GM21526 (cell line): ENCODE measurements around the gene HEXIM2.
"Not testable (repeated sequence)": the region's sequence is repeated elsewhere in the genome, so short reads cannot be mapped to it uniquely, and the experiment has no call there.

Experiments used
- ATAC-seq: cut with Tn5 transposase; IDR thresholded peaks from one replicate; pipeline ENCODE4 v1.9.1; 2021; ENCODE audit warnings: moderate library complexity; ENCODE audit not compliant: unreplicated experiment, low FRiP score

The HEXIM2 gene

DNA sequence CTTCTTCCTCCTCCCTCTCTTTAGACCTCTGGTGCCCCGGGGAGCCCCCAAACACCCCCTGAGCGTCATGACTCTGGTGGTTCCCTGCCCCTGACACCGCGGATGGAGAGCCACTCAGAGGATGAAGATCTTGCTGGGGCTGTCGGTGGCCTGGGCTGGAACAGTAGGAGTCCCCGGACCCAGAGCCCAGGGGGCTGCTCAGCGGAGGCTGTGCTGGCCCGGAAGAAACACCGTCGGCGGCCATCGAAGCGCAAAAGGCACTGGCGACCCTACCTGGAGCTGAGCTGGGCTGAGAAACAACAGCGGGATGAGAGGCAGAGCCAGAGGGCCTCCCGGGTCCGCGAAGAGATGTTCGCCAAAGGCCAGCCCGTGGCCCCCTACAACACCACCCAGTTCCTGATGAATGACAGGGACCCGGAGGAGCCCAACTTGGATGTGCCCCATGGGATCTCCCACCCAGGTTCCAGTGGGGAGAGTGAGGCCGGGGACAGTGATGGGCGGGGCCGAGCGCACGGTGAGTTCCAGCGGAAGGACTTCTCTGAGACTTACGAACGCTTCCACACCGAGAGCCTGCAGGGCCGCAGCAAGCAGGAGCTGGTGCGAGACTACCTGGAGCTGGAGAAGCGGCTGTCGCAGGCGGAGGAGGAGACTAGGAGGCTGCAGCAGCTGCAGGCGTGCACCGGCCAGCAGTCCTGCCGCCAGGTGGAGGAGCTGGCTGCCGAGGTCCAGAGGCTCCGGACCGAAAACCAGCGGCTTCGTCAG lies 7.5 kb downstream of the HEXIM2 start:
- ATAC-seq: no peak

DNA sequence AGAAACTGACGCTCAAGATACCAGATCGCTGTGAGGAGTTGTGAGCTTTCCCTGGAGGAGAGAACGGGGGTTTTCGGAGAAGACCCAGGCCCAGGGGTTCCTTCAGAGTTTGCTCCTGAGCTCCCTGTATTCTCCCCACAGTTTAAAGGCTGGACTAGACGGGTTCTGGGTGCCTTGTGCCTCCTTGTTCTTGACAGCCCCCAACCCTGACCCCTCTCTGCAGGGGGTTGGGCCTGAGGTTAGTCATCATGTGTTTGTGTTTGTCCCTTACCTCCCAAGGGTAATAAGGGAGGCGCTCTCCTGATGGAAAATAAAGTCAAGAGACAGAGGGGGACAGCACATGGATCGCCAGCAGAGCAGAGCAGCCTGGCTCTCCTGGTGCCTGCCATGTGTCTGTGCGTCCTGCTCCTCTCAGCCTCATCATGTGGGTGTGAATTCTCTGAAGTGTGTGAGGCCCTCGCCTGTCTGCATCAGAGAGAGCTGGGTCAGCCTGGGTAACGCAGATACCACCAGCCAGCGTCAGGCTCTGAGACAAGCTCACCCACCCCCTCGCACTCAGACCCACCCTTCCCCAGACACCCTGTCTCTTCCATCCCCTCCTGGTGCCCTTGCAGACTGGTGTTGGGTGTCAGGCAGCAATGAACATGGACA lies 8.7 kb downstream of the HEXIM2 start:
- ATAC-seq: no peak

DNA sequence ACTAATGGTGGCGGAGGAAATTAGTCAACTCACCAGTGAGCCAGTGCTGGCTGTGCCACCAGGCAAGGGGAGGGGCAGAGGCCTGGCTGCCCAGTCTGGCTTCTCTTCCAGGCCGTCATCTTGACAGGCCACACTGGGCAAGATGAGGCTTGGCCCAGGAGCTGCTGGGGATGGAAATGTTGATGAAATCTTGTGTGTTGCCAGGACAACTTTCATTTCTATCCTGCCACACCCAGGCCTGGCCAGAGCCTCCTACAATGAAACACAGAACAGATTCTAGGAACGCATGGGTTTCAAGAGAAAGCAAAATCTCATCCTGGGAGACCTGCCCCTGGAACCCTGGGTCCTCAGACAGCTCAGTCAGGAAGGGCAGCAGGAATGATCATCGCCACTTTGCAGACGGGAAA lies 9.3 kb downstream of the HEXIM2 start:
- no peak for ATAC-seq

GRCh38 chr17:45171338-45172231 lies 9.9 kb downstream of the HEXIM2 start:
- no peak for ATAC-seq

GRCh38 chr17:45172232-45172540 lies 10.5 kb downstream of the HEXIM2 start:
- ATAC-seq: no peak

DNA sequence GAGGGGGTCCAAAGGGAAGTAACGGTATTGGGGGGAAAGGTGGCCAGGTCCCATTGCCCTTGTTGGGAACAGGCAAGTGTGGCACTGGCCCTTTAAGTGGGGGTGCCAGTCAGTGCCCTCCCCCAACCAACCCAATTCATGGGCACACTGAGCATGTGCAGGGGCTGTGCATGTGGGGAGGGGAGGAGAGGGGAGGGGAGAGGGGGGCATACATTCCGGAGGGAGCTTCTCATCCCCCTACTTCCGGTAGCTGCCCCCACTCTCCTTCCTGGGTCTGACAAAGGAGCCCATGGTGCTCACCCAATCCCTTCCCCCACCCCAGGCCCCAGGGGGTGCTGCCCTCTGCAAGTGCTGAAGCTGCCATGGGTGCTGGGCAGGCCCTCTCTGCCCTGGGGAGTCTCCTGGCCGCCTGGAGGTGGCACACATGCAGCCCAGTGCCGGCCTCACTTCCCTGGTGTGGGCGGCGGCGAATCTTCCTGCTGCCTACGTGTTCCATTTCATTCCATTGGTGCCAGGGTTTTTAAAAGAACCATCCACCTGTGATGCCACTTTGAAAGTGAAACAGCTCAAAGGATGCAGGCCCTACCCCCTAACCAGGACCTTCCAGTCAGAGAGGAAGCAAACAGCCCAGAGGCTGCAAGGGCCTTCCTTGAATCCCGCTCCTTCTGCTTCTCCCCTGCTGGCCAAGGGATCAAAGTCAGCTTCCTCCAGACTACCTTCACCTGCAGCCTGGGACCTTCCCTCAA lies 11.0 kb downstream of the HEXIM2 start:
- ATAC-seq: no peak

GRCh38 chr17:45175759-45176115 lies 14.1 kb downstream of the HEXIM2 start:
- no peak for ATAC-seq

GRCh38 chr17:45177563-45177962 lies 15.9 kb downstream of the HEXIM2 start:
- no peak for ATAC-seq

DNA sequence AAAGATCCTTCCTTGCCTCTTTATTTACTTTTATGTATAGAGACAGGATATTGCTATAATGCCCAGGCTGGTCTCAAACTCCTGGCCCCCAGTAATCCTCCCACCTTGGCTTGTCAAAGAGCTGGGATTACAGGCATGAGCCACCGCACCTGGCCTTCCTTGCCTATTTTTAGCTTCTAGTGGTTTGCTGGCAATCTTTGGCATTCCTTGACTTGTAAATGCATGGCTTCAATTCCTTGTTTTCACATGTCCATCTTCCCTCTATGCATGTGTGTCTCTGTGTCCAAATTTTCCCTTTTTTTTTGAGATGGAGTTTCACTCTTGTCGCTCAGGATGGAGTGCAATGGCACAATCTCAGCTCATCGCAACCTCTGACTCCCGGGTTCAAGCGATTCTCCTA lies 22.5 kb downstream of the HEXIM2 start:
- no peak for ATAC-seq

DNA sequence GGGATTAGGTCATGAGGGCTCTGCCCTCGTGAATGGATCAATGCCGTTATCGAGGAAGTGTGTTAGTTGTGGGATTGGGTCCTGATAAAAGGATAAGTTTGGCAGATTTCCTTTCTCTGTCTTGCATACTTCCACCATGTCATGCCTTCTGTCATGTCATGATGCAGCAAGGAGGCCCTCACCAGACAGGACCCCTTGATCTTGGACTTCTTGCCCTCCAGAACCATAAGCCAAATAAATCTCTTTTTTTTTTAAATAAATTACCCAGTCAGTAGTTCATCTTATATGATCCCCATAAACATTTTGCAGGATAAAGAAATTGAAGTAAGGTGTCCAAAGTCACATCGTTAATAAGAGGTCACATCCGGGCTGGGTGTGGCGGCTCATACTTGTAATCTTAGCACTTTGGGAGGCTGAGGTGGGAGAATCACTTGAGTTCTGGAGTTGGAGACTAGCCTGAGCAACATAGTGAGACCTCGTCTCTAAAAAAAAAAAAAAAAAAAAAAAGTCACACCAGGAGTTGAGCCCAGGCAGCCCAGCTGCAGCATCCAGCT lies 25.2 kb downstream of the HEXIM2 start:
- no peak for ATAC-seq

DNA sequence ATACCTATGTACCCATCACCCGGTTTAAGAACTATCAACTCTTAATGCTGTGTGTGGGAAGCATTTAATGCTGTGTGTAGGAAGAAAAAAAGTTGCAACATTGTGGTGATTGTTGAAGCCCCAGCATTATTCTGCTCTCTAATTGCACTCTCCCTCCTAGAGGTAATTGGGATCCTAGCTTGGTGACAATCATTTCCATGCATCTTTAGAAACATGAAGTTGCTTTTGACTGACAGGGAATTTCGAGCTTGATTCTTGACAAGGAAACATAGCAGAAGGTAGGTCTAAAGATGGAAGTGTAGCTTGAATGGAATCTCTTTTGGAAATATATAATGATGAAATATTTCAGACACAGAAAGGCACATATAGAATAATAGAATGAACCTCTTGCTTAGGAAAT lies 27.3 kb downstream of the HEXIM2 start:
- ATAC-seq: no peak

DNA sequence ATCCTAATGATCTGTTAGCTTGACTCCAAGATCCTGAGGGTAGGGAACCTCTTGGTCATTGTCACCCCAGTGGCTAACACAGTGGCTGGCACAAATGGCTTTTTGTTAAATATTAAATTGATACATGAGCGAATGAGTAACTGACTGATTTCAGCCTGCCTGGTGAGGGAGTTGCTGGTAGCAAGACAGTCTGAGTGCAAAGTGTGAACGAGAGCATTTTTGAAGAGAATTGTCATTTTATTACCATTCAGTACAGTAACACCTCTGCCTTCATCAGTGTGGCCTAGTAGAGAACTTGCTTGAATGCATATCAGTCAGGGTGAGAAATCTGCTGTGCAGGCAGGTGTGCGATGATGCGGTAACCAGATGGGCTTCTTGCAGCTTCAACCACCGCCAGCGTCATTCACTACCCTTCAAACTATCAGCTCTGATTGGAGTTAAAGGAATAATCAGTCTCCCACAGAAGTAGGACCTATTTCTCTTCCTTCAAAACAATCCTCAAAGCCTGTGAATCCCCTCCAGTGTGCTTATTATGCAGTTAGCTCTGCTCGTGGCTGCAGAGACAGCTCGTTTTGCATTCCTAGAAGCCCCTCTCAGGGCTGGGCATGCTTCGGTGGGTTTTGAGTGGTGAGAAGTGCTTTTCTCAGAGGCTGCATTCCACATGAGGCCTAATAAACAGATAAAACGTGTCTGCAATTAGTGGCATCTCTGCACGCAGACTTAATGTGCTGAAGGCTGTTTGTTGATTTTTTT lies 29.0 kb downstream of the HEXIM2 start:
- no peak for ATAC-seq

GRCh38 chr17:45195424-45195823 lies 33.7 kb downstream of the HEXIM2 start:
- ATAC-seq: no peak

DNA sequence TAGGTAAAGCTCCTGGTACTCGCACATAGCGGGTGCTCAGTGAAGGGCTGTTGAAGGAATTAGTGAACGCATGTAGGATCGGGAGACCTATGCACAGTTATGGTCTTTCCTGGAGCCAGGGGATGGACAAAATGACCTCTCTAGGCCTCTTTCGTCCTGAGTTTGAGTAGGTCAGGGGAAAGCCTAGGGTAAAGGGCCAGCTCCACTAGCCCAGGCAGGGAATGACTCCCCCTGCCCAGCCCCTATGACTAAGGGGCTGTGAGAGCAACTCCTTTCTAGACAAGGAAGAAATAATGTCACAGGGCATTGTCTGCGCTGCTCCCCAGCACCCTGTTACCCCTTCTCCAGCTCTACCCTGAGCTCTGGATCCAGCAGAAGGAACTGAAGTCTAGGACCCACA lies 35.4 kb downstream of the HEXIM2 start:
- no peak for ATAC-seq

- peak; percentile 59 for ATAC-seq
These were observed 36.1 kb downstream of the HEXIM2 start for GRCh38 chr17:45197555-45198334.

DNA sequence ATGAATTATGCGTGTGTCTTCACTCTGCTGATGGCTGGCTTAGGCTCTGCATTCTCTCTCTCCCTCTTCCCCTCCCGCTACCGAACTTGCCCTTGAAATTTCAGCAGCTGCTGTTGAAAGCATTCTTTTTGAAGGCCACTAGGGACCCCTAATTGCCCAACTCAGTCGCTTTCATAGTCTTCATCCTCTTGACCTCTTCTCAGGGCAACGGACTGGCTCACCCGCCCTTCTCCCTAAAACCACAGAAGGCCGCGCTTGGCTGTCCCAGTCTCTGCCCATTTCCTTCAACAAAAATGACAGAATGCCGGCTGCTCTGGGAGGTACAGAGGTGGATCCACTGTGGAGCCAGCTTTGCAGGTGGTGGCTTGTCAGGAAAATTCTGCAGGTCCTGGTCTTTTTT lies 39.0 kb downstream of the HEXIM2 start:
- no peak for ATAC-seq

- no peak for ATAC-seq
These were observed 39.8 kb downstream of the HEXIM2 start for GRCh38 chr17:45201457-45201856.

- not testable (repeated sequence) for ATAC-seq
These were observed 40.2 kb downstream of the HEXIM2 start for GRCh38 chr17:45201880-45202279.
